Measurements from ENCODE around the gene CHURC1.

- TF ChIP-seq CTCF (IDR thresholded peaks at IDR 0.05) (no peak), EZH2 (IDR thresholded peaks at IDR 0.05; ENCODE audit: borderline replicate concordance, insufficient read depth, low read depth, low read length, poor library complexity, severe bottlenecking) (no peak)
Measured at GRCh38 chr14:64971943-64972791, 57.9 kb downstream of the CHURC1 start, which contains the start of gene RAB15.

Data from B cell (primary cell).